ENCODE results near the gene CRYAB.
A peak's percentile ranks its signal among the peaks of the same experiment; 100 is the strongest.
"Not testable (repeated sequence)": the region's sequence is repeated elsewhere in the genome, so short reads cannot be mapped to it uniquely, and the experiment has no call there.

The CRYAB gene

DNA sequence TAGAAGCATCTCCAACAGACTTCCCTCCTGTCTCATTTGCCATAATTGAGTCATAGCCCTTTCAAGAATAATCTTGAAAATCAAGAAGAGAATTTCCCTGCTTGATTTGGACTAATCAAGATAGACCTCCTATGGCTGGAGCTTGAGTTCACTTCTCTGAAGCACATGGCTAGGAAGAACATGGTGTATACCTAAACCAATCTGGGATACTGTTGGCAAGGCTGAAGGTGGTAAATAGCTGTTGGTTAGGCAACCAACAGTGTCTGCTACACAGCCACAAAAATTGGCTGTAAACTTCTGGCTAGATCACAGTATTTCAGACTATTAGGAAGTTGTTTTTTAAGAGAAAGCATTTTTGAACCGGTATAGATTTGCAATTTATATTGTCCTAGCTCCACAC lies 4.9 kb downstream of the CRYAB start:
- no peak for DNase-seq

DNA sequence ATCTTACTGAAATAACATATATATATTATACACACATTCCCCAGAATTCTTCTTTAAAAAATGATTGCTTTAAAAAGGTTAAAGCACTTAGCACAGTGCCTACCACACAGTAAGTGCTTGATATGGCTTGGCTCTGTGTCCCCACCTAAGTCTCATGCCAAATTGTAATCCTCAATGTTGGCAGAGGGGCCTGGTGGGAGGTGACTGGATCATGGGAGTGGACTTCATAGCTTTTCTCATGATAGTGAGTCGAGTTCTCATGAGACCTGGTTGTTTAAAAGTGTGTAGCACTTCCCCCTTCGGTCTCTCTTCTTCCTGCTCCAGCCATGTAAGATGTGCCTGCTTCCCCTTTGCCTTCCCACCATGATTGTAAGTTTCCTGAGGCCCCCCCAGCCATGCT lies 6.2 kb downstream of the CRYAB start:
- peak; percentile 6 for DNase-seq

DNA sequence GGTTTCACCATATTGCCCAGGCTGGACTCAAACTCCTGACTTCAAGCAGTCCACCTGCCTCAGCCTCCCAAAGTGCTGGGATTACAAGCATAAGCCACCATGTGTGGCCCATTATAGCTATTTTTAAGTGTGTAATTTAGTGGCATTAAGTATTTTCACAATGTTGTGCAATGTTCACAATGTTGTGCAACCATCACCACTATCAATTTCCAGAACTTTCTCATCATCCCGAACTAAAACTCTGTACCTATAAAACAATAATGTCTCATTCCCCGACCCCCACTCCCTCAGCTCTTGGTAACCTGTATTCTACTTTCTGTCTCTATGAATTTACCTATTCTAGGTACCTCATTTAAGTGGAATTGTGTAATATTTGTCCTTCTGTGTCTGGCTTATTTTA lies 24.7 kb downstream of the CRYAB start:
- DNase-seq, result peak; percentile 12

- DNase-seq, result no peak
Observed at GRCh38 chr11:111886032-111886431, 25.5 kb downstream of the CRYAB start.

GRCh38 chr11:111885053-111885452 lies 26.5 kb downstream of the CRYAB start:
- DNase-seq, result not testable (repeated sequence)

DNA sequence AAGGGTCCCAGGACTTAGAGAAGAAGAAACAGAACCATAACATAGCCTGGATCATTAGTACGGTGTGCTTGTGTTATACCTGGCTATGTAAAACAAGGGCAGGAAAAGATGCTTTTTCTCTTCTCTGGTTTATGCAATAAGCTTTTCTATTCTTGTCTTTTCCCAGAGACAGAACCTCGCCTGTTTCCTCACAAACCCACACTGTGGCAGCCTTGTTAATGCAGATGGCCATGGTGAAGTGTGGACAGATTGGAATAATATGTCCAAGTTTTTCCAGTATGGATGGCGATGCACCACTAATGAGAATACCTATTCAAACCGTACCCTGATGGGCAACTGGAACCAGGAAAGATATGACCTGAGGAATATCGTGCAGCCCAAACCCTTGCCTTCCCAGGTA lies 29.4 kb downstream of the CRYAB start:
- no peak for DNase-seq

GRCh38 chr11:111879637-111879960 lies 32.0 kb downstream of the CRYAB start:
- DNase-seq, result no peak

DNA sequence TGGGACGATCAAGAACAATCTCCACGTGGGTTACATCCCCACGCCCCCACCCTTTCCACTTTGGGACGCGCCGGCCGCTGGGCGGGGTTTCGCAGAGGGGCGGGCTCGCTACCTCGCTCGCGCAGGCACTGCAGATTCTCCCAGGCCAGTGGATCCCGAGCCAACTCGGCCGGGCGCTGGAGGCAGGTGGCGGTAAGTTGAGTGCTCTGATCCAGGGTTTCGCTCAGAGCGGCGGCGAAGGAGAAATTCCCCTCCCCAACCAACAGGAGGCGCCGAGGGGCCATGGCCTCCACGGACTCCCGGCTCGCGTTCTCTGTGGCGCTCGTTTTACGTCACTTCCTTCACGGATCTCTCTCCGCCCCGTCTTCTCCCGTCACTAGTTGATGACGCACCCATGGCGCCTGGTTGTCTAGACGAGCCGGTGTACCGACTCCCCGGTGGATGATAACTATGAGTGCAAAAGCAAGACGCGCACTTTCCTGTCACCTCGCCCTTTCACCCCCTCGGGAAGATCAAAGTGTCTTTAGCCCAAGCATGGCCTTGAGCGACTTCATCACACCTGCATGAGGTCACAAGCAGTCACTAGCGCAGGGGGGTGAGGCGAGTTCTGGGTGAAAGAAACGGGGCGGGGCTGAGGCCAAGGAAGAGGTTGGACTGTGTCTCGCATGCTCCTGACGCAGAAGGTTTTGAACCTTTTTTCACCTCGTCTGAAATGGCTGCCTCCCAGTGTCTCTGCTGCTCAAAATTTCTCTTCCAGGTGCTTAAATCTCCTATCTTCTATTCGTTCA lies 32.5 kb downstream of the CRYAB start, which contains the start of the genes CFAP68 and FDXACB1:
CFAP68 (plus strand) TSS at position 693 of the 788 bp plus-strand sequence; CDS start at position 713, 20 bp downstream.
FDXACB1 (minus strand) TSS at position 317 of the 788 bp plus-strand sequence; CDS start at position 284, 33 bp downstream.
- DNase-seq, result peak; percentile 94

DNA sequence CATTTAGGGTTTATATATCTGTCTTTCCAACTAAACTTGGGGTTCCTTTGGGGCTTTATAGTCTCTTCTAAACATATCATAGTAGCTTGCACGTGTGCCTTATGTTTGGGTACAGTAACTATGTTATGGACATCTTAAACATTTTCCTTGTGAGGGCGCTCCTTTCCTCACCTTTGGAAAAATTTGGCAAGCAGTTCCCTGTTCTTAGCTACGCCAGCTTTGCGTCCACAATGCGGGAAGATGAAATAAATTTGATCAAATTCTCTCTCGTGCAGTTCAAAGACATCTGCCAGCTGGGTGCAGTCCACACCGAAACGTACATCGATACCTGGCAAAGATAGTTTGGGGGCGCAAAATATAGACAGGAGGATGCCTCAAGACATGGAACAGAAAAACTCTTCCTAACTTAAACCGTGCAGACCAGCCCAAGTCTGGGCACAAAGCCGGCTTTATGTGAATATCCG lies 33.2 kb downstream of the CRYAB start:
- DNase-seq, result no peak

GRCh38 chr11:111871693-111872161 lies 39.8 kb downstream of the CRYAB start:
- DNase-seq, result no peak

- peak; percentile 68 for DNase-seq
Observed at GRCh38 chr11:111870886-111871692, 40.5 kb downstream of the CRYAB start, which contains the start of gene ALG9. ALG9 (minus strand) TSS chr11:111871581; CDS start chr11:111871482, 99 bp downstream.

DNA sequence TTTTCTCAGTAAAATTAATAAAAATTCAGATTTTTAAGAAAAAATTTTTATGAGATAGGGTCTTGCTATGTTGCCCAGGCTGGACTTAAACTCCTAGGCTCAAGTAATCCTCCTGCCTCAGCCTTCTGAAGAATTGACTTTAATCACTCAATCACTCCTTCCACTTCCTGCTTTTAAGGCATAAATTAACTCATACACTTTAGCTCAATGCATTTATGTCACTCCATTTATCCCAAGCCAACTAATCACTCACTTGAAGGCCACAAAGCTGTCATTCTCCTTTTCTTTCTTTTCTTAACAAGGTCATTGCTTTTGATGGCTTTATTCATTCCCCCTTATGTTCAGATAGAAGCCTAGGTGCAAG lies 41.1 kb downstream of the CRYAB start:
- DNase-seq, result peak; percentile 8

DNA sequence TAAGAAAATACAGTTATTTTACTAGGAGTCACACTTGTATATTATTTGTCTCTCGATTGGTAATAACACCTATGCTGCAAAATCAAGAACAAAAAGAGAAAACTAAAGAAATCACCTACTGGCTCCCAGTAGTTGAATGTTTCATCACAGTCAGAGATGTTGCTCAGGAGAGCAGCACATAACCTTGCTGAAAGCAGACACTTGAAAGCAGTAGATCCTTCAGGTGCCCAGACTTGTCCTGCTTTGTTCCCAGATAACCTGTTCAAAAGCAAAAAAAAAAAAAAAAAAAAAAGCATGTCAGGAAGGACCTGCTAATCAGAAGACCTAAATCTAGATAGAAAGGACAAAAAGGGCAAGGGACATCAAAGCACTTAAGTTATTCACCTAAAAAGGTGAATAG lies 41.5 kb downstream of the CRYAB start:
- DNase-seq, result no peak

DNA sequence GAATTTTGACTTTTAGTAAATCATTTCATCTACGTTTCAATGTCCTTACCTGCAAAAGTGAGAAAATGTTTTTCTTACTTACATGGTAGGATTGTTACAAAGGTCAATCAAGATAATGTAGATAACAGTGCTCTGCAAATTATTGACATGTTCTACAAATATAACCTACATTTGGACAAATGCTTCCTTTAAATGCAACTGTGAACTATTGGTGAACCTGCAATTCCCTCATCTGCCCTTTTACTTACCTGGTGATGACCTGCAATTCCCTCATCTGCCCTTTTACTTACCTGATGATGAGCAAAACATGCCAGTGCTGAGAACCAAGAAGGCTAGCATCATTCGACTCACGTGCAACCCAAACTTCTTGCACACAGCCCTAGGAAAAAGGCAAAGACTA lies 51.3 kb downstream of the CRYAB start:
- DNase-seq, result no peak
